HL-60/S4 (cell line): Measurements from ENCODE around the gene HSPA5.
"Not testable (repeated sequence)": the region's sequence is repeated elsewhere in the genome, so short reads cannot be mapped to it uniquely, and the experiment has no call there.

ENCODE experiments used
- in situ Hi-C: fragments of 300-500 bp; cut with MboI; formaldehyde crosslinking; loops from 2 replicates; pipeline ENCODE4 v1.14.3; 2022; ENCODE audit warnings: low sequenced_read_pairs

The HSPA5 gene

DNA sequence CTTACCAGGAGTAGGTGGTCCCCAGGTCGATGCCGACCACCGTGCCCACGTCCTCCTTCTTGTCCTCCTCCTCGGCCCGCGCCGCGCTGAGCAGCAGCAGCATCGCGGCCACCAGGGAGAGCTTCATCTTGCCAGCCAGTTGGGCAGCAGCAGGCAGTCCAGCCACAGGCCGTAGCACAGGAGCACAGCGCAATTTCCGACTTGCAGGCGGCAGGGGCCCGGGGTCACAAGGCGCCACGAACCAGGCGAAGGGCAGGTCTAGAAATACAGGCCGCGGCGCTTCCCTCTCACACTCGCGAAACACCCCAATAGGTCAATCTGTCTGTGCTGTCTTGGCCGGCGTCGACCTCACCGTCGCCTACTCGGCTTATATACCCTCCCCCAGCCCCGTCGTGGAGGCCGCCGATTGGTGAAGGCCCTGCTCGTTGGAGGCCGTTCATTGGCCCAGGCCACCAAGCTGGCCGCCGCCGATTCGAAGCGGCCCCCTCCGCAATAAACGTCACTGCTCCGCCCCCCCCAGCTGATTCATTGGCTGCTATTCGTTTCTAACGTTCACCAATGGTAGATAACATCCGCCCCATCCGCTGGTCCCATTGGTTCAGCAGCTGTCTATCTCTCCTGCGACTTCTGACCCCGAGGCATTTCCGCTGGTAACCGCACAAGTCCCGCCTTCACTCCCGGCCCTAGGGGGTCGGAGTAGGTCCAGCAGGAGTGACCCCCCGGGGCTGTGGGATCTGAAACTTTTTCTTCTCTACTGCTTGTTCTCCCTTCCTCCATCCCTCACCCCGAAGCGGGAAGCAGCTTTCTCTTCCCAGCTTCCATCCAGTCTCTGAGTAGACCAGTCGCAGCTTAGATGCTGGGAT lies at the start of gene HSPA5:
HSPA5 (minus strand) TSS at position 344 of the 863 bp plus-strand sequence; CDS start at position 127, 217 bp downstream.
- in situ Hi-C loops, result no loop called here

DNA sequence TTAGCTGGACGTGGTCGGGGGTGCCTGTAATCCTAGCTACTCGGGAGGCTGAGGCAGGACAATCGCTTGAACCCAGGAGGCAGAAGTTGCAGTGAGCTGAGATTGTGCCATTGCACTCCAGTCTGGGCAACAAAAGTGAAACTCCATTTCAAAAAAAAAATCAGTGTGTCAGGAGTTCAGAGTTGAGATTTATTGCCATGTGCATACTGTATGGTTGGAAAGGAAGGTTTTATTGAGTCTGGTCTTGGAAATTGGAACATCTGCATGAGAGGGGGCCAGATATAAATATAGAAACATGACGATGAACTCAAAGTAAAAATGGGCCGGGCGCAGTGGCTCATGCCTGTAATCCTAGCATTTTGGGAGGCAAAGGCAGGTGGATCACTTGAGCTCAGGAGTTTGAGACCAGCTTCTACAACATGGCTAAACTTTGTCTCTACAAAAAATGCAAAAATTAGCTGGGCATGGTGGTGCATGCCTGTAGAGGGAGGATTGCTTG lies 45.8 kb upstream of the HSPA5 start:
- in situ Hi-C loops, result not testable (repeated sequence)

DNA sequence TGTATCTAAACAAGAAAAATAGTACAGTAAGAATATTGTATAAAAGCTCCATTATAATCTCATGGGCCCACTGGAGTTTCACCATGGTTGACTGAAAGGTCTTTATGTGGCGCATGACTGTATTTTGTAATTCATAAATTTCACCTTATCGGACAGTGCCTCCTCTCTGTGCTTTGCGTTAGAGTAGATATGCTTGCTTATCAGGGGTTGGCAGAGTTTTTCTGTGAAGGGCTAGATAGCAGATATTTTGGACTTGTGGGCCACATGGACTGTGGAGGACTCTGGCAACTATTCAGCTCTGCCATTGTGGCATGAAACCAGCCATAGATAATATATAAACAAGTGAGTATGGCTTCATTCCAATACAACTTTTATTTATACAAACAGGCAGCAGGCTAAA lies 43.7 kb upstream of the HSPA5 start:
- in situ Hi-C loops, result no loop called here

DNA sequence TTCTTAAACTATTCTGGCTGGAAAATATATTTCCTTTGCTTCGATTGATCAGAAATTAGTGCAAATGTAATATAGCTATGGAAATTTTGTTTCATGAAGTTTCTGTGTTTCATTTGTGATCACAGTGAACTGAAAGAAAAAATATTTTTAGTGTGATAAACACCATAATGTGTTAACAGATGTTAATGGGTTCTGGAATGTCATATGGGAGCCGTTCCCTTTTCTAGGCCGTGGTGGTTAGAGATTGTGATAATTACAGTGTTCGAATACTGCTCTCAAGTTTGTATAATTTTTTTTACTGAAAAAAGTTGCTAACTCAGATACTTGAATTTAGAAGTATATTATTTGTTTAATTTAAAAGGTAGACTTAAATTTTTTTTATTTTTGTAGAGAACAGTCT lies 39.8 kb upstream of the HSPA5 start:
- in situ Hi-C loops, result no loop called here

DNA sequence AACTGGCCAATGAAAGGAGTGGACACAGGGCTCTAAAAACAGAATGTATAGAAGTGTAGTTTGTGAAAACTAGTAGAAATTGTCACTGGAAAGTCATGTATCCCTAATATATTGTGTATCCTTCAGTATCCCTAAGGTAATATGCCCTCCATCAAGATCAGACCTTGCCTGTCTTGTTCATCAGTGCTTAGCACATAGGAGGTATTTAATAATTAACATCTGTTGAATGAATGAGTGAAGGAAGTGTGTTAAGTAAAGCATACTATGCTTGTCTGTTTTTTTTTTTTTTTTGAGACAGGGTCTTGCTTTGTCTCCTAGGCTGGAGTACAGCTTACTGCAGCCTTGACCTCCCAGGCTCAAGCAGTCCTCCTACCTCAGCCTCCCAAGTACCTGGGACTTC lies 36.3 kb upstream of the HSPA5 start:
- in situ Hi-C loops, result no loop called here

DNA sequence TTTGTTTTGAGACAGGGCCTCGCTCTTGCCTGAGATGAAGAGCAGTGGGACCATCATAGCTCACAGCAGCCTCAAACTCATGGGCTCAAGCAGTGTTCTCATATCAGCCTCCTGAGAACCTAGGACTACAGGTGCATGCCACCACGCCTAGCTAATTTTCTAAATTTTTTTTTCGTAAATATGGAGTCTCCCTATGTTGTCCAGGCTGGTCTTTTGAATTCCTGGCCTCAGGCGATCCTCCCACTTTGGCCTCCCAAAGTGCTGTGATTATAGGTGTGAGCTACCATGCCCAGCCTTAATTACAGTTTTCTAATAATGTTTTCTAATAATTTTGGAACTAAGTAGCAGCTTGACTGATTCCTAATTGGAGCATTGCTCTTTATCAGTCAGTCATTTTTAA lies 35.6 kb upstream of the HSPA5 start:
- in situ Hi-C loops, result no loop called here

DNA sequence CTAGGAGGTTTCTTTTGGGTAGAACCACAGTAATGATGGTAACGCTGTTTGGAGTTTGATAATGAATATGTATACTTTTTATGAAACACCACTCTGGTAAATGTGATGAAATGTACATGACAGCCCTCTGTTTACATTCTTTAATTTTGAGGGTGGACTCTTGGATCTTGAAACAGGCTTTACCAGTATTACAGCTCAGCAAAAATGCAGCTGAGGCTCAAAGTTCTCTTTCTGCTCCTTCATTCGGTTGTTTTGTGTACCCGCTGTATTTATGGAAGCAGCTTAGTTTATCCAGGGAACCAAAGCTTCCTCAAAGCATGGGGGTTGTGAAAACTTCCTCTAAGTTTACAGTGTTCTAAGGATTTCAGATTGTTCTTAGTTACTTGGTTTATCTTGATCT lies 31.6 kb upstream of the HSPA5 start:
- in situ Hi-C loops, result no loop called here

DNA sequence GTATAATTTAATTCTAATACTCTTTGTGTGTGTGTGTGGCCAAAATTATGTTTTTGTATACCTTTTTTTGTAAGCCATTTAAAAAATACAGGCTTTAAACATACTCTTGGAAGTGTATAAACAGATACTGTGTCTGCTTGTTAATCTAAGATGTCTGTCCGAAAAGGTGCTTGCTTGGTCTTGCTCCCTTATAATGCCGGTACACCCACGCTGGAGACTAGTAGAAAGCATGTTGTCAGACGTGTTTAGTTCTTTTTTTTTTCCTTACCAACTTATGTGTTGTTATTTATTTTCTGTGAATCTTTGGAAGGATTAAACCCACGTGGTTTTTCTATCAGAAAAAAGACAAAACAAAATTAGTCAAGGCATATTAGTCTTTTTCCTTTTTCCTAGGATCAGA lies 29.9 kb upstream of the HSPA5 start:
- in situ Hi-C loops, result no loop called here

DNA sequence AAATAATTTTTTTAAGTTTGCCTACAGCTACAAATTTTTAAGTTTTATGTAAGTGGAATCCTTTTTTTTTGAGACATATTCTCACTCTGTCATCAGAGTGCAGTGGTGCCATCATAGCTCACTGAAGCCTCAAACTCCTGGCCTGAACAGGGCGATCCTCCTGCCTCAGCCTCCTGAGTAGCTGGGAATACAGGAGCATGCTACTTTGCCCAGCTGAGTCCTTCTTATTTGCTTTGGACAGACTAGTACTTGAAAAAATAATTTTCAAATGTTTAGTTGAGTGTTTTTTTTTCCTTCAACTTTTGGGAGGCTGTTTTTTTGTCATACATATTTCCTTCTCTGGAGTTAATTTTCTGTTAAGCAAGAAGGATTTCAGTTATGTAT lies 27.9 kb upstream of the HSPA5 start:
- in situ Hi-C loops, result no loop called here

DNA sequence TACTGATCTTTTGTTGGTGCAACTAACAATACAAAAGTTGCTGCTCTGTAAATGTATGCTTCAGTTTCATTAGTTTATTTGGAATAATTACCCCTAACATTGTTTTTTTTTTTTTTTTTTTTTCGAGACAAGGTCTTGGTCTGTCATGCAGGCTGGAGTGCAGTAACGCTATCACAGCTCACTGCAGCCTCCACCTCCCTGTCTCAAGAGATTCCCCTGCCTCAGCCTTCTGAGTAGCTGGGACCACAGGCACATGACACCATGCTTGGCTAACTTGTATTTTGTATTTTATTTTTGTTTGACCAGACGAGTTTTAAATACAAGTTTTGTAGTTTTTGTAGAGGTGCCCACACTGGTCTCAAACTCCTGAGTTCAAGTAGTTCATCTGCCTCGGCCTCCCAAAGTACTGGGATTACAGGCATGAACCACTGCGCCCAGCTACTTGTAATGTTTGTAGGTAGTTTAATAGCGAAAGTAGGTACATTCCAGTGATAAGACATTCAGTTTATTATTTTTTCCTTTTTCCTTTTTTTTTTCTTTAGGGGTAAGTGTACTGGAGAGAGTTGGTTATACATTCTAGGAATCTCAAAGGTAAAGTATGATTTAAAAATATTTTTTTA lies 27.4 kb upstream of the HSPA5 start:
- in situ Hi-C loops, result no loop called here

DNA sequence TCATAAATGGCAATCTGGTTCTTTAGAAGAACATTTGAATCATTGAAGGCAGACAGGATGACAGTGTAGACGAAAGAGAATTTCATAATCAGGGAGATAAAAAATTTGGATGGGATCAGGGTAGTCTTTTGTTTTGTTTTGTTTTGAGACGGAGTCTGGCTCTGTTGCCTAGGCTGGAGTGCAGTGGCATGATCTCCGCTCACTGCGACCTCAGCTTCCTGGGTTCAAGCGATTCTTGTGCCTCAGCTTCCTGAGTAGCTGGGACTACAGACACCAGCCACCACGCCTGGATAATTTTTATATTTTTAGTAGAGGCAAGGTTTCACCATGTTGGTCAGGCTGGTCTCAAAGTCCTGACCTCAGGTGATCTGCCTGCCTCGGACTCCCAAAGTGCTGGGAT lies 22.9 kb upstream of the HSPA5 start:
- in situ Hi-C loops, result not testable (repeated sequence)

DNA sequence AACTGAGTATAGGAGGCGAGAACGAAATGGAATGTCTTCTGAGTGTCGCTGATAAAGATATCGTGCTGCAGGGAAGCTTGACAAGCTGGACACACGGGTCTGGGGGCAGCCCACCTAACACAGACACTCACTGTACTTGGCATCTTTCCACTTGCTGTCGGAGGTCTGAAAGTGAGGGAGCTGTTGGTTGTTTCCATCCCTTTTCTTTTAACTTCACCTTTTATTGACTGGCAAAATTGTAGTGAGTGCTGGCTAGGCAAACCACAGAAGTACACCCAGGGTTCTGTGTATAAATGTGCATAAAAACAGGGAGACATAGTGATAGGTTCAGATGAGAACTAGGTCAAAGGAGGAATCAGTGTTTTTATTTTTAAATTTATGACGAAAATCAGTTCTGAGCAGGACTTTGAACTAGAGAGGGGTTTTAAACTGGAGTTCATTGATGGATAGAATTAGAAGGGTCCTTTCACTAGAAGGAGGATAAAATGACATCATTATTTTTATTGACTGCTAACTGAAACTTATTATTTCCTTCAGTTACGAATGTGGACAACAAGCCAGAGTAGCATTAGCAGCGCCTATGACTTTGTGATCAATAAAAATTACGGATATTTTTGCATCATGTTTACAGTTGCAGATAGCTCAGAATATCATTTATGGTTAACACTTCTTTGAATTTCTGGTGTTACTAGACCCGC lies 21.3 kb upstream of the HSPA5 start:
- in situ Hi-C loops, result no loop called here

DNA sequence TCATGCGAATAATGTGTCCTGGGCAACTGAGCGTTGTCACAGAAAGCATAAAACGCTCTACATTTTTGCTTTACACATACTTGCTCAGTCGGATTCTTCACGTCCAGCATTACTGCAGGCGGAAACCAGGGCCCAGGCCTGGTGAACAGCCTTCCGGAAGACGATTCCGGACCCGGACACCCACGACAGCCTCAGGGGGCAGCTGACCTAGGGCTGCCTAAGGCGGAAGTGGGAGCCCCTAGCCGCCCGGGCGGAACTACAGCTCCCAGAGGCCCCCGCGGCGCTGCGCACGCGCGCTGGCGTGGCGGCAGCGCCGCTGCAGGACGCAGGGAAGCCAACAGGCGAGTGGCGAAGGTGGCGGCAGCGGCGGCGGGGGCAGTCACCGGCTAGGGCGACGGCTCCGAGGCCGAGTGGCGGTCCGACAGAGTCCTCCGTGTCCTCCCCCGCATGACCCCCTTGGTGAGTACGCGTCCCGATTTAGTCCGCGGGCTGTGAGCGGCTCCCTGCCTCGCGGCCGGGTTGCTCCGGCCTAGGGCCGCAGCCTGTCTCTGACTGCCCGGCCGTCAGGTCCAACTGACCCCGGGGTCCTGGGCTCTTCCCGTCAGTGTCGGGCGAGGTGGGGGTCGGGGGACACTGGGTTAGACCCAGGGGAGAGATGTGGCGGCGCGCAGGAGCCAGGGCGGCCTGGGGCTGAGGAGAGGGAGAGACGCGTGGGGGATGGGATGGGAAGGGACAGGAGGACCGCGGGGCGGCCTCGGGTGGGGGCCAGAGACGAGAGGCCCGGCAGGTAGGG lies 20.6 kb upstream of the HSPA5 start, which contains the start of gene GAPVD1:
GAPVD1 (plus strand) TSS at position 326 of the 793 bp plus-strand sequence. CDS start 37,096 bp downstream, outside the sequence.
- in situ Hi-C loops, result no loop called here

DNA sequence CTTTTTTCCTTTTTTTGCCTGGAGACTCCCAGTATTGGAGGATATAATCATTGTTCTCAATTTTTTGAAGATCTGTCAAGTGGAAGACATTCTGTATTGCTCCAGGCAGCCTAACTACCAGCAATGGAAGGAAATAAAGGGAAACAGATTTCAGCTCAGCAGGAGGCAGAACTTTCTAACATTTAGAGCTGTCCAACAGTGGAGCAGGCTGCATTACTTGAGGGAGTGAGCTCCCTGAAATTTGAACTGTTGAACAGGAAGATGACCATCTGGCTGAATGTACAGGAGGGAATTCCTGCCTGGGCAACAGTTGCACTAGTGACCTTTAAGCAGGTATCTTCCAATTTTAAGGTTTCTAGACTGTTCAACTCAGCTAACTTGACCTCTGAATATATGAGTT lies 19.4 kb upstream of the HSPA5 start:
- in situ Hi-C loops, result no loop called here

DNA sequence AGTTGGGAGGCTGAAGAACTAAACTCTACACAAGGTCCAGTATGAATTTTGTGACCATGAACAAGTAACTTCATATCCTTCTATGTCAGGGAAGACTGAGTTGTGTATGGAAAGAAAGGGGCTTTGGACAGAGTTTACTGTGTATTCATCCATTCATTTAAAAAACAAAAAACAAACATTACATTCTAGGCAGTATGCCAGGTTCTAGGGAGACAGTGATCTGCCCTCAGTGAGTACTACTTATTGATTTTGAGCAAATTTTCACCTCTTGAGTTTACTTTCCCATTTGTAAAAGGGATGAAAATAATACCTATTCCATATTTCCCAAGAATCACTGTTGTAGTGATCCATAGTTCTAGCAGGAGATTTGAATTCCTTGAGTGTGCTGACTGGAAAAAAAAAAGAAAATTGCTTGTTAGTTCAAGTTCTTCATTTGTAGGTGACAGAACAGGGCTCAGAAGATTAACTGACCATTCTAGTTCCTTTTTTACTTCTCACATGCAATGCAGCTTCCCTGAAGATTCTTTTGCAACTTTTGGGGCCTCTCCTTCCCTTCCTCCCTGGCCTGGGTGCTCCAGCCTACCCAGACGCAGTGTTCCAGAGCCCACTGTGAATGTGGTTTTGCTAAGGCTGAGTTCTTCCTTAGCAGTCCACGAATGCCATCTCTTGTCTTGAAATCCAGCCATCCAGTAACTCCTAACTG lies 17.8 kb upstream of the HSPA5 start:
- in situ Hi-C loops, result no loop called here

DNA sequence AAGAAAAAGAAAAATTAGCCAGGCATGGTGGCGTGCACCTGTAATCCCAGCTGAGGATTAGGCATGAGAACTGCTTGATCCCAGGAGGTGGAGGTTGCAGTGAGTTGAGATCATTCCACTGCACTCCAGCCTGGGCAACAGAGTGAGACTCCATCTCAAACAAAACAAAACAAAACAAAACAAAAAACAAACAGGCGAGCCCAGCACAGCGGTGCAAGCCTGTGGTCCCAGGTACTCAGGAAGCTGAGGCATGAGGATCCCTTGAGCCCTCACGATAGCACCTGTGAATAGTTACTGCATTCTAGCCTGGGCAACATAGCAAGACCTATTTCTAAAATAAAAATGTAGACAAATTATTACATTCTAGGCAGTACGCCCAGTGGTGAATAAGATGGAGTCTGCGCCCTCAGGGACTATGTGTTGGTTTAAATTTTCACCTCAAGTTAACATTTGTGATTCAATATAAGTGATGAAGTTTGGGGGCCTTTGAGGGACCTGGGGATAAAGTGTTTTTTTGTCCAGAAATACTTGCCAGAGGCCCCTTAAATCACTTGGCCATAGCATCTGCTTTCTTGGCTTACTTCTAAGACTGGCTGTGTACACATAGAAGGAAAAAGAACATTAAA lies 17.1 kb upstream of the HSPA5 start:
- in situ Hi-C loops, result no loop called here

DNA sequence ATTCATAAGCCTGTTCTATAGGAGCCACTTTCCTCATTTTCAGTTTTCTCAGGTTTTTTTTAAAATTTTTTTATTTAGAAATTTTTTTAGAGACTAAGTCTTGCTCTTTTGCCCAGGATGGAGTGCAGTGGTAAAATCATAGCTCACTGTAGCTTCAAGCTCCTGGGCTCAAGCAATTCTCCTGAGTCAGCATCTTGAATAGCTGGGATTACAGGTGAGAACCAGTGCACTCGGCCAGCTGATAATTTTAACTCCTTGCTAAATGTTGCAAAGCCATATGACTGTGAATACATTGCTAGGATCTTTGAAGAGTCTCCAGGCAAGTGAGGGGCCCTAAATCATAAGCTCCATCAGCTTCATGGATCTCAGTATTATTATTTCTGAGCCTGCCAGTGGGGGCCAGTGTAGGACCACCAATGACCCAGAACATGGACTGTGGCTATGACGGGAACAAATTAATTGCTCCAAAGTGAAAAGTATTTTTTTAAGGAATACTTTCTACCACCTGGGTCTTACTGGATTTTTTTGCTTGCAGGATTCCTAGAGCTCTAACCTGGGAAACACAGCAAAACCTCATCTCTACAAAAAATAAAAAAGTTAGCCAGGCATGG lies 14.7 kb upstream of the HSPA5 start:
- in situ Hi-C loops, result no loop called here

DNA sequence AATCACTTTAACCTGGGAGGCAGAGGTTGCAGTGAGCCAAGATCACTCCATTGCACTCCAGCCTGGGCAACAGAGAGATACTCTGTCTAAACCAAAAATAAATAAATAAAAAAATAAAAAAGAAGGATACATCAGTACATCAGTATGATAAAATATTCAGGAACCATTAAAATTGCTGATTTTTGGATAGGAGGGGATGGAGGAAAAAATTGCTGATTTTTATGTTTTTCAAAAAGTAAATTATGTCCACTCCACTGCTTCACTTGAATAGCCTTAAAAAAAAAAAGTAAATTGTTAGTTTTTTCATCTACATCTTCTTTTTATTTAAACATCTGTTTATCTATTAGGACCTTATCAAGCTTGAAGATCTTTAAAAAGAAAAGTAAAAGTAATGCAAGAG lies 13.1 kb upstream of the HSPA5 start:
- in situ Hi-C loops, result no loop called here

DNA sequence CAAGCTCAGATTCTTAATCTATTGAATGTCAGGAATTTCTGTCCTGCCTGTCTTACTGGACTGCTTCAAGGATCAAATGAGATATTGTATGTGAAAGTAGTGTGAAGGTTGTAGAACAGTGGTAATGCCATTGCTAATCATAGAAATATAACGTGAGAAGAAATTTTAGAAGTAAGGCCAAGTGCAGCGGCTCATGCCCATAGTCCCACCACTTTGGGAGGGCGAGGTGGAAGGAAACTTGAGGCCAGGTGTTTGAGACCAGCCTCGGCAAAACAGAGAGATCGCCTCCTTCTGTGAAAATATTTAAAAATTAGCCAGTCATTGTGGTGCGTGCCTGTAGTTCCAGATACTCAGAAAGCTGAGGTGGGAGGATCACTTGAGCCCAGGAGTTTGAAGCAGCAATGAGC lies 5.1 kb upstream of the HSPA5 start:
- in situ Hi-C loops, result no loop called here
